ENCODE results near the gene CDH26. TPM values are rescaled to one million over a fixed set of nuclear protein-coding genes. Genes with fewer than 3 reads are reported as not detected.

The CDH26 gene
- 0.76 to 1.1 TPM (median 1.1 TPM) in 3 replicates for polyA plus RNA-seq
- polyA plus RNA-seq (2011; ENCODE audit: low read depth) = 0.49 TPM
- polyA plus RNA-seq (2011; cell fraction: cytosol; rRNA removed) = 0.51 and 0.69 TPM in 2 replicates
- polyA plus RNA-seq (2011; cell fraction: nucleus; rRNA removed) = 3.2 TPM in 2 replicates
- 0.71 and 1.8 TPM in 2 replicates for polyA plus RNA-seq (2012; ENCODE audit: low replicate concordance)
- polyA minus RNA-seq = 1.2 to 1.9 TPM in 2 of 3 replicates, not detected in the other
- not detected for polyA minus RNA-seq (2011; cell fraction: cytosol; rRNA and poly(A)+ RNA removed)
- polyA minus RNA-seq (2011; cell fraction: nucleus; rRNA and poly(A)+ RNA removed) = 1.3 and 1.9 TPM in 2 replicates

GRCh38 chr20:59958123-59958522, at the start of gene CDH26:
CDH26 (plus strand) TSS chr20:59958423; CDS start chr20:59958727, 304 bp downstream.
- no peak for DNase-seq (ENCODE audit: low read depth, low spot score)
- H3K9me3 ChIP-seq (ENCODE audit: control insufficient read depth, low read depth, low read length) = no peaks in the 10 kb centered on the region
- H2AFZ ChIP-seq (ENCODE audit: control insufficient read depth, low read length) = no peak within 1 kb of the TSS
- peaks cover 20% of the 10 kb centered on the region for H3K4me1 ChIP-seq (ENCODE audit: control insufficient read depth, extremely low read depth, insufficient read depth, low read length)
- no peaks in the 10 kb centered on the region for H3K27me3 ChIP-seq (ENCODE audit: control insufficient read depth, extremely low read depth, insufficient read depth, low read length)
- FAIRE-seq = no peak
- no peak within 1 kb of the TSS for H3K9ac ChIP-seq (ENCODE audit: control insufficient read depth, extremely low read depth, insufficient read depth, low read length)
- TF ChIP-seq EZH2 (IDR thresholded peaks at IDR 0.05; ENCODE audit: low read length) = no peak
- TF ChIP-seq, protein P1, sequence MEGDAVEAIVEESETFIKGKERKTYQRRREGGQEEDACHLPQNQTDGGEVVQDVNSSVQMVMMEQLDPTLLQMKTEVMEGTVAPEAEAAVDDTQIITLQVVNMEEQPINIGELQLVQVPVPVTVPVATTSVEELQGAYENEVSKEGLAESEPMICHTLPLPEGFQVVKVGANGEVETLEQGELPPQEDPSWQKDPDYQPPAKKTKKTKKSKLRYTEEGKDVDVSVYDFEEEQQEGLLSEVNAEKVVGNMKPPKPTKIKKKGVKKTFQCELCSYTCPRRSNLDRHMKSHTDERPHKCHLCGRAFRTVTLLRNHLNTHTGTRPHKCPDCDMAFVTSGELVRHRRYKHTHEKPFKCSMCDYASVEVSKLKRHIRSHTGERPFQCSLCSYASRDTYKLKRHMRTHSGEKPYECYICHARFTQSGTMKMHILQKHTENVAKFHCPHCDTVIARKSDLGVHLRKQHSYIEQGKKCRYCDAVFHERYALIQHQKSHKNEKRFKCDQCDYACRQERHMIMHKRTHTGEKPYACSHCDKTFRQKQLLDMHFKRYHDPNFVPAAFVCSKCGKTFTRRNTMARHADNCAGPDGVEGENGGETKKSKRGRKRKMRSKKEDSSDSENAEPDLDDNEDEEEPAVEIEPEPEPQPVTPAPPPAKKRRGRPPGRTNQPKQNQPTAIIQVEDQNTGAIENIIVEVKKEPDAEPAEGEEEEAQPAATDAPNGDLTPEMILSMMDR (optimal IDR thresholded peaks at IDR 0.05 in 1 of 3, IDR thresholded peaks at IDR 0.05 in 1 of 3, conservative IDR thresholded peaks at IDR 0.05 in 1 of 3; ENCODE audit: extremely low read depth in 1 of 3, insufficient read depth in 2 of 3, low read length in 3 of 3) = no peak
- H3K79me2 ChIP-seq (ENCODE audit: control insufficient read depth, insufficient read depth, low read length) = no peaks in the 10 kb centered on the region
- no peaks in the 10 kb centered on the region for H3K9me1 ChIP-seq (ENCODE audit: control insufficient read depth, extremely low read depth, insufficient read depth, low read length)
- no peak within 1 kb of the TSS for H3K4me2 ChIP-seq (ENCODE audit: control insufficient read depth, extremely low read depth, insufficient read depth, low read depth, low read length)
- H4K20me1 ChIP-seq (ENCODE audit: control insufficient read depth, extremely low read depth, insufficient read depth, low read length) = no peaks in the 10 kb centered on the region
- dilution Hi-C loops (cut with MboI; ENCODE audit: extremely low pct_ligation_motif_present, low sequenced_read_pairs) = no loop called here
- no peak within 1 kb of the TSS for H3K27ac ChIP-seq (ENCODE audit: control insufficient read depth, insufficient read depth, low read length)
- H3K4me3 ChIP-seq (ENCODE audit: control insufficient read depth in 2 of 3, extremely low read depth in 1 of 3, insufficient read depth in 2 of 3, low read depth in 1 of 3, low read length in 3 of 3) = no peak within 1 kb of the TSS
- no peaks in the 10 kb centered on the region for H3K36me3 ChIP-seq (ENCODE audit: control insufficient read depth in 2 of 2, extremely low read depth in 1 of 2, insufficient read depth in 2 of 2, low read length in 2 of 2)

GRCh38 chr20:59908855-59909254, 49.4 kb upstream of the CDH26 start:
- DNase-seq (ENCODE audit: low read depth, low spot score) = no peak
- Histone ChIP-seq H3K4me3 (ENCODE audit: control insufficient read depth in 2 of 3, extremely low read depth in 1 of 3, insufficient read depth in 2 of 3, low read depth in 1 of 3, low read length in 3 of 3) (no peak overlapping the region), H3K27ac (ENCODE audit: control insufficient read depth, insufficient read depth, low read length) (no peak overlapping the region), H3K27me3 (ENCODE audit: control insufficient read depth, extremely low read depth, insufficient read depth, low read length) (no peaks in the 10 kb centered on the region), H3K79me2 (ENCODE audit: control insufficient read depth, insufficient read depth, low read length) (no peaks in the 10 kb centered on the region), H3K9me3 (ENCODE audit: control insufficient read depth, low read depth, low read length) (no peaks in the 10 kb centered on the region), H3K4me2 (ENCODE audit: control insufficient read depth, extremely low read depth, insufficient read depth, low read depth, low read length) (no peak overlapping the region), H2AFZ (ENCODE audit: control insufficient read depth, low read length) (no peak overlapping the region), H3K9me1 (ENCODE audit: control insufficient read depth, extremely low read depth, insufficient read depth, low read length) (no peaks in the 10 kb centered on the region), H4K20me1 (ENCODE audit: control insufficient read depth, extremely low read depth, insufficient read depth, low read length) (no peaks in the 10 kb centered on the region), H3K36me3 (ENCODE audit: control insufficient read depth in 2 of 2, extremely low read depth in 1 of 2, insufficient read depth in 2 of 2, low read length in 2 of 2) (no peaks in the 10 kb centered on the region), H3K4me1 (ENCODE audit: control insufficient read depth, extremely low read depth, insufficient read depth, low read length) (no peaks in the 10 kb centered on the region), H3K9ac (ENCODE audit: control insufficient read depth, extremely low read depth, insufficient read depth, low read length) (no peak overlapping the region)
- no peak for FAIRE-seq
- dilution Hi-C loops (cut with MboI; ENCODE audit: extremely low pct_ligation_motif_present, low sequenced_read_pairs) = no loop called here
- TF ChIP-seq, protein P1 (optimal IDR thresholded peaks at IDR 0.05 in 1 of 3, IDR thresholded peaks at IDR 0.05 in 1 of 3, conservative IDR thresholded peaks at IDR 0.05 in 1 of 3; ENCODE audit: extremely low read depth in 1 of 3, insufficient read depth in 2 of 3, low read length in 3 of 3) = no peak
- no peak for TF ChIP-seq EZH2 (IDR thresholded peaks at IDR 0.05; ENCODE audit: low read length)

All from keratinocyte (primary cell).